Suppressor macrophage (primary cell): ENCODE measurements around the gene COPS4.
"Not testable (repeated sequence)": the region's sequence is repeated elsewhere in the genome, so short reads cannot be mapped to it uniquely, and the experiment has no call there.

Experiments used
- DNase-seq, 4 experiments: peaks; one replicate each; pipeline ENCODE4 v3.0.0-alpha.2; 2020 to 2022

The COPS4 gene

DNA sequence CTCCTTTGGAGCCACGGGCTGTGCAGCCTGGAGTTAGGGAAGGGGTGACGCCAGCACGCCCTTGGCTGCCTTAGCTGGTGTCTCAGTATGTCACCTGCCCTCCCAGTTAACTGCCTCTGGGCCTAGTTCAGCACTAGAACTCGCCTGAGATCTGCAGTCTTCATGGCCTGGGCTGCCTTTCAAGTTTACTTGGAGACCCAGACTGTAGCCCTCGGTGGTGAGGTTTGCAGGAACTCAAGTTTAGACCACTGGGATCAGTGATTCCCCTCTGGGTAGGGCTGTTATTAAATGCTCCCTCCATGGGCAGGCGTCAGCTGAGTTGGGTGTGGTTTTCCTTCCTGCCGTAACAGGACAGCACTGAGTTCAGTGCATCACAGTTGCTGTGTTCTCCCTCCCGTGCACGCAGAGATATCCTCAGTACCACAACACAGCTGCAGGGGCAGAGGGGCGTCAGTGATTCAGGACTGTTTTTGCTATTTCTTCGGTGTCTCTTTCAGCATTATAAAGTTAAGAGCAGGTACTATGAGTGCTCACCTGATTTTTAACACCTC is 49.0 kb downstream of the COPS4 start:
- DNase-seq, result peak; percentile 11 to 45 (median 30)

DNA sequence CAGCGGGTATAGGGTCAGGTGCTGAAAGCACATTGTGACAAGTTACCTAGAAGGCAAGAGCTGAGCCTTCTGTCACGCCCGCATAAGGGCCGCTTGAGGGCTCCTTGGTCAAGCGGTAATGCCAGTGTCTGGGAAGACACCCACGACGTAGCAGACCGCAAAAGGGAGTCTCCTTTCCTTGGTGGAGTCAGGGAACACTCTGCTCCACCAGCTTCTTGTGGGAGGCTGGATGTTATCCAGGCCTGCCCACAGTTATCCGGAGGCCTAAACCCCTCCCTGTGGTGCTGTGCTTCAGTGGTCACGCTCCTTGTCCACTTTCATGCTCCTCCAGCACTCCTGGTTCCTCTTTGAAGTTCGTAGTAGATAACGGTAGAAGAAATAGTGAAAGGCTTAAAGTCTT is 50.0 kb downstream of the COPS4 start:
- peak; percentile 10 to 39 (median 34) for DNase-seq

DNA sequence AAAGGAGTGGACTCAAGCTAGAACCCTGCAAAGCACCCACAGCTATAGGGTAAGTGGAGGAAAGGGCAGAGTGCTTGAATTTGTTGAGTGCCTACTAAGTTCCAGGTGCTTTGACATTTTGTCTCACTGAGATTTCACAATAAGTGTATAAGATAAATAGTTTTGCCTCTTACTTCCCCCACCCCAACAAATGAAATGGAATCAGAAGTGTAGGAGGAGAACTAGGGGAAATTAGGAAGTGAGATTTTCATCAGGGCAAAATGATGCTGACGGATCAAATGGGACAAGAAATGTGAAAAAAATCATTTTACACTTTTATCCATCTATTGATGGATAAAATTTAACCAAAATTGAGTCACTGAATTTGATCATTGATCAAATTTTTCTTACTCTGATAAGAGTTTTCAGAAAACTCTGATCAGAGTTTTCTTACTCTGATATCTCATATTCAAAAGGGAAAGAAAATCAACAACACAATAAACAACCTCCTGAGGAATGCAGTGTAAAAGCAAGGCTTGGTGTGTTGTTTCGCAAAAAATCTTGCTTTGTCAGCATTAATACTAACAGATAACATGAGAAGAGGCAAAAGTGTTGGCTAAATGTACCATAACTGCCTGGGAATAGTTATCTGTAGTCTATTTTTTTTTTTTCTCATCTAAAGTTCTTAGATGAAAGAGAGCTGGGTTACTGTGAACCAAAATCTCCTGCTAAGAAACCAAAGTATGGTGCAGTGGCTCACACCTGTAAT is 54.6 kb downstream of the COPS4 start:
- peak in 2 of 4 experiments; percentile 38 to 52 for DNase-seq

DNA sequence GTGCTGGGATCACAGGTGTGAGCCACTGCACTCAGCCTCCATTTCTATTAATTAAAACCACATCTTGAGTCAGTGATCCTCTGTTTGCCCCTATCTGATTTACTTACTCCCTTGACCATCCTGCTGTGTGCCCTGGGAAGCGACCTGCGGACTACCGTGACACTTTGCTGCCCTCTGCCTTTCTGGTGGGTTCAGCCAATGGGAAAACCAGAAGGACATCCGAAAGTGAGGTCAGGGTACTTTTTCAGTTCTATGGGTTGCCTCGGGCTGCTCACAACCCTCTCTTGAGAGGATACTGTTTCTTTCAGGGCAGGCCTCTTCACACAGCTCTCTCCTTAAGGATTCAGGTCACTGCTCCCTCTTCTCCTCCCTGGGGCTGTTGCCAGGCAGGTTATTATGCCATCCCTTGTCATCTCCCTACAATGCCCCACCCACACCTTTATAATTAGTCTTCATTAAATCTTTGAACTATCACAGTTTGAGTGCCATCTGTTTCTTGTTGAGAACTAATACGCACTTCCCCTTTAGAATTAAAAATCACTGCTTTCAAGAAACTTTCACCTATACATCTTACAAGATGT is 58.2 kb downstream of the COPS4 start:
- DNase-seq, result no peak

DNA sequence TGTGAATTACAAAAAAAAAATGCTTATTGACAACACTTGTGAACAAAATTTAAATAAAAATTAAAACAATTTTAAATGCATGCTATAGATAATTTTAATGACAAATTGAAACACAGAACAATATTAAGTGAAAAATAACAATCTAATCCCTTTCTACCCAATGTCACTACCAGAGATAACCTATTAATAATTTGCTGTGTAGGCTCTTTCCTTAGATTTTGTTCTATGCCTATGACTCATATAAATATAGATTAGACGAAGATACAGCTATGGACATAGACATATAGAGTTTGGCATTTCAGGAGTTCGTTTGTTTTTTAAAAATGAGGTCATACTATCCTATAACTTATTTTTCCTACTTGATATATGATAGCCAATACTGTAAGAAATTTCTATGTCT is 61.4 kb downstream of the COPS4 start:
- DNase-seq, result no peak

DNA sequence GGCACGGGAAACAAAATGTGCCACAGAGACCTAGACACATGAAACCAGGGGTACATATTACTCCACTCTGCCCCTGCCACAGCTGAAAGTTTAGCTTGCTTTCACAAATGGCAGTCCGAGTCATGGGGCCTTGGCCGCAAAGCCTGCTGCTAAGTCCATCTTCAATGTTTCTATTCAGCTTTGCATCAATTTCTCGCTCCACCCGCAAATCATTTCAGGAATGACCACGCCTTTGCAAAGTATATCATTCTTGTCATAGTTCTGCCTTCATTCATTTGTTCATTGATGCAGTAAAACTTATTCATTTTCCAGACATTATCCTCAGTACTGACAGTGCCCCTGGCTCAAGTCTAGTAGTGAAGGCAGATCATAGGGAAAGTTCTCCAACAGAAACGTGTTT is 70.0 kb downstream of the COPS4 start:
- no peak for DNase-seq

DNA sequence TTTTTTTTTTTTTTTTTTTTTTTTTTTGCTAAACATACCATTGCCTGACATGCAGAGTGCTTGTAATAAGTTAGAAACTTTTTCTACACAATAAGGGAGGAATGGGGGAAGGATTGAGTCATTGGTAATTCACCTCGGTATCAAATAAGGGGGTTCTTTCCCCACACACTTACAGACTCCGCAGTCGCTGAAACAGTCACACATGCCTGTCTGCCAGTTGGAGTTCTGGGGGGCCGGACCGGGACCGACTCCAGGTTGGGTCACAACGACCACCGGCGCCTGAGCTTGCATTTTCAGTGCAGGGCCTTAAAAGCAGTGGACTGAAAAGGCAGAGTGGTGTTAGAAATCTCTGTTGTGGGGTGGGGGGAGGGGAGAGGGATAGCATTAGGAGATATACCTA is 72.6 kb downstream of the COPS4 start:
- DNase-seq, result no peak

DNA sequence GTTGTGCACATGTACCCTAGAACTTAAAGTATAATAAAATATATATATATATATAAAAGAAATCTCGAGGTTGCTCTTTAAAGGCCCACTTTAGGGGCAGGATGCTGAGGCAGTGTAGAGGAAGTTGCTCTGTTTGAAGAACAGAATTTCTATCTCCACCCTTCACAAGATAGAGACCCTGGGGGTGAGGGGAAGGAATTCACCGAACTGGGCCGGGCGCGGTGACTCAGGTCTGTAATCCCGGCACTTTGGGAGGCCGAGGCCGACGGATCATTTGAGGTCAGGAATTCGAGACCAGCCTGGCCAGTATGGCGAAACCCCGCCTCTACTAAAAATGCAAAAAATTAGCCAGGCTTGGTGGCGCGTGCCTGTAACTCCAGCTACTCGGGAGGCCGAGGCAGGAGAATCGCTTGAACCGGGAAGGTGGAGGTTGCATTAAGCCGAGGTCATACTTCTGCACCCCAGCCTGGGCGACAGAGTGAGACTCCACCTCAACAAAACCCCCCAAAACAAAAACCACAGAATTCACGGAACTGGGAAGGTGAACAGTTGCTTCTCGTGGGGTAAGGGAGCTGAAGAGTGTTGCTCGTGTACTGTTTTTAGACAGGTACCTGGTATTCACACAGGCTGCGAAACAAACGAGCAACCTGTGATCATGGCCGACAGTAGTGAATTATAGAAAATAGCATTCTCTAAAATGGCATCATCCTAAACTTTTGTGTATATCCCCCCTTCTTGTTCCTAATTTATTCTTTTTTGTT is 73.3 kb downstream of the COPS4 start:
- DNase-seq, result no peak

DNA sequence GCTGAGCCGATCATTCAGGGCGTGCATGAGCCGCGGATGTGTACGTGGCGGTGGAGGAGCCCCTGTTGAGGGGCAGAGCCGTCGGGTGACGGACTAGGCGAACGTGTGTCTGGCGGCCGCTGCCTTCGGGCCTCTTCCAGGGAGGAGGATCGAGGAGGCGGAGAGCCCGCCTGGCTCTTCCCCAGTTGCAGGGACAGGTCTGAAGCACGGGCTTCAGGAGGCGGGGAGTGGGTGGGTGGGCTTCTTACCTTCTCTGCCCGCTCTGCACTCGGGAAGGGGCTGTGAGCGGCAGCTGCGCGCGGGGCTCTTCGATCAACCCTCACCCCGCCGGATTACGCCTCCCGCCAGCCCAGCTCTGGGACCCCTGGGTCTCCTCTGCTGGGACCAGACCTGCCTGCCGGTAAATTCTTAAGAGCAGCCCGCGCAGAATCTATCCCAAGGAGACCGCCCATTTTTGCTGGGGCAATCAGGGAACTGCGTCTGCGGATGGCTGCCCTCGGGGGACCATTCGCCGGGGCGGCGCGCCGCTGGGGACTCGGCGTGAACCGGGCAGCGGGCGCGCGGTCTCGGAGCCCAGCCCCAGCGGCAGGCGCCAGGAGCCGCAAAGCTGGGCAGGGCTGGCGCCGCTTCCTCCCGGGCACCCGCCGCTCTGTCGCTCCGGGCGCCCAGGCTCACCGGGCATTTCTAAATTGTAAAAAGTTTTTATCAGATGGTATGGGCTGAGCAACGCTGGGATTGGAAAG is 74.7 kb downstream of the COPS4 start:
- peak; percentile 55 to 83 (median 70) for DNase-seq

DNA sequence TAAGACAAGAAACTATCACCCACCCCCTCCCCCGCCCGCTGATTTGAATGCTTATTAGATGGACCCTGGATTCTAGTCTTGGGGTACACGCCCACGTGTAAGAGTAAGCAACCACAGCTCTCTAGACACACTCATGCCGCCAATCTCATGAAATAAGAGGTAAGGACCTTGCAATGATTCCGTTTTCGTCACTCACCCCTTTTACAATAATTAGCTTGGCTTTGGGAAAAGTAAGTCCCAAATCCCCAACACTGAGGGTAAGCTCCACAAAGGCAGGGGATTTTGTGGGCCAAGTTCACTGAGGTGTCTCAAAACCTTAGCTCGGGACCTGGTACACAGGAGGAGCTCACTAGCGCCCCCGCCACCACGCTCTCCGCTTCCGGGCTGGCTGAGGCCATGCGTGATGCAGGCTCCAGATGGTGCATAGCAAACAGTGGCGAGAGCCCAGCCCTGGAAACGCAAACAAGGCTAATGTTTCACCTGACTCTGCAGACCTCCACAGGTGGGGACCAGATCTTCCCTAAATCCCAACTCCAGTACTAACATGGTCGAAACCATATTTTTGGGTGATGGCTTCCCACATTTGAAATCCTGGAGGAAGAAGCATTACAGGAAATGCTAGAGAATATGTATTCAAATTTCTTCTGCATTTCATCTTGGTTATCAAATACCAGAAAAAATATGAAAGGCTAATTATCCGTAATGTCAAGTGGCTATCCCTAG is 75.4 kb downstream of the COPS4 start:
- peak; percentile 82 to 93 (median 87) for DNase-seq

DNA sequence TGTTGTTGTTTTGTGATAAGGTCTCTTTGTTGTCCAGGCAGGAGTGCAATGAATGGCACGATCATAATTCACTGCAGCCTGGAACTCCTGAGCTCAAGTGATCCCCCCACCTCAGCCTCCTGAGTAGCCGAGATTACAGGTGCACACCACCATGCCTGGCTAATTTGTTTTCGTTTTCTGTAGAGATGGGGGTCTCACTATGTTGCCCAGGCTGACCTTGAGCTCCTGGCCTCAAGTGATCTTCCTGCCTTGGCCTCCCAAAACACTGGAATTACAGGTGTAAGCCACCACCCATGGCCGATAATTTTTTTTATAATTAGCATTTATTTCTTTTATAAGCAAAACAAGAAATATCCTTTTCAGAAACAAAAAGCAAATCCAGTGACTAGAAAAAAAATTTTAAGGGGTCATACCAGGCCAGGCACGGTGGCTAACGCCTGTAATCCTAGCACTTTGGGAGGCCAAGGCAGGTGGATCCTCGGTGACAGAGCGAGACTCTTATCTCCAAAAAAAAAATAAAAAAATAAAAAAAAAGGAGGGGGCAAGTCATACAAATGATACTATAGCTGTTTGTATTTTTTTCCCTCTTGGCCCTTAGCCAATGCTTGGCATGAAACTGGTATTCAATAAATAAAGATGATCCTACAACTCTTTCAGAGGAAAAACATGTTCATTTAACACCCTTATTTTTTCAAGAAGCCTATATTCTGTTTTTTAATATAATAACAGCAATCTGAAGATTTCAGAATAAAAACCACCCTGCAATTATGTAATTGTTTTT is 76.2 kb downstream of the COPS4 start:
- no peak for DNase-seq

DNA sequence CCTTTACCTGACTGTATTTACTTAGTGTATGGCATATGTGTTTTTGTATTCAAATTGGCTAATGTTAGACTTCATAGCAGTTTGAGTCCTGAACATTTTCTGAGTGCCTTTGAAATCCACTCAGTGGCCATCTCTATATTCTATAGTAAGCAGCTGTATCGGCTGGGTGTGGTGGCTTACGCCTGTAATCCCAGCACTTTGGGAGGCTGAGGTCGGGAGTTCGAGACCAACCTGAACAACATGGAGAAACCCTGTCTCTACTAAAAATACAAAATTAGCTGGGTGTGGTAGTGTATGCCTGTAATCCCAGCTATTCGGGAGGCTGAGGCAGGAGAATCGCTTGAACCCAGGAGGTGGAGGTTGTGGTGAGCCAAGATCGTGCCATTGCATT is 76.8 kb downstream of the COPS4 start:
- not testable (repeated sequence) for DNase-seq

DNA sequence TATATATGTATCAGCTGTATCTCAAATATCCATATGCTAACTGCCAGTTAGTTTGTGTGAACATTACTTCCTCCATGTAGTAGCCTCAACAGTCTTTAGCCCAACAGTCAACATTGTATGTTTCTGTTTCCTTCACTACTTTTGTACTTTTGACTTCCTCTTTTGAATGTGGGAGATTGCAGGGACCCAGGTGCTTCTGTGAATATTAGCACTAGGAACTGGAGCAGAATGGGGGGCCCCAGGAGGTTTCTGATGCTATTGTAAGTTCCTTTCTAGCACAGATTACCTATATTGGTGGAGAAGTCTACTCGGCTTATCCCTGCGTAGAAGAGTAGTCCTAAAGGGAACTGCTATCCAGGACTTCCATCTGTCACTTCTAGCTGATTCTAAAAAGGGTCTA is 77.2 kb downstream of the COPS4 start:
- DNase-seq, result peak; percentile 19 to 71 (median 46)

DNA sequence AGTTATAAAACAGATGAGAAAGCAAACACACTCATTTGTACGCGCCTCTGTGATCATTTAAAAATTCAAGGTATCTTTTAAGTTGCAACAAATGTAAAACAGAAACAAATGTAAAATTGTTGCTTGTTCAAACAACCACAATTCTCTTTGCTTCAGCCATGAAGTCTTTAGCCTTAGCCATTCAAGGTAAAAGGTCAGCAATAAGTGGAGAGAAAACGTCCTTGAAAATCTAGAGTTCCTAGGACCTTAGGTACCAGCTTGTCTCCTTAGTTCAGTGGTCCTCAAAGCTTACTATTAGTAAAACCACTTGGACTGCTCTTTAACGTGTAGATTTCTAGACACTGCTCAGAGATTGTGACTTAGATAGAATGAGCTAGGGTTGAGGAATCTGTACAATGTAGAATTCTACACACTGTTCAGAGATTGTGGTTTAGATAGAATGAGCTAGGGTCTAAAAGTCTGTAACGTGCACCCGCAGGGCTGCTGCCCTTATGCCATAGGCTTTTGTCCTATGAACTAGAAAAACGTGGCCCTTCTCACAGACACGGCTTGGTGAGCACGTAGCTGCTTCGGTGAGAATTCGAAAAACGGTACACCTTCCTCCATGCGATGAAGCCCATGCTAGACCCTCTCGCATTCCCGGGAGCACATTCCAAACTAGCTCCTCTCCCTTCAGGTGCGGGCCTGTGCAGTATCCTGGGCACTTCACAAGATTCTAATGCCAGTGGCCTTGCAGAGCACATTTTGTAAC is 77.9 kb downstream of the COPS4 start:
- peak in 2 of 4 experiments; percentile 6 to 27 for DNase-seq

DNA sequence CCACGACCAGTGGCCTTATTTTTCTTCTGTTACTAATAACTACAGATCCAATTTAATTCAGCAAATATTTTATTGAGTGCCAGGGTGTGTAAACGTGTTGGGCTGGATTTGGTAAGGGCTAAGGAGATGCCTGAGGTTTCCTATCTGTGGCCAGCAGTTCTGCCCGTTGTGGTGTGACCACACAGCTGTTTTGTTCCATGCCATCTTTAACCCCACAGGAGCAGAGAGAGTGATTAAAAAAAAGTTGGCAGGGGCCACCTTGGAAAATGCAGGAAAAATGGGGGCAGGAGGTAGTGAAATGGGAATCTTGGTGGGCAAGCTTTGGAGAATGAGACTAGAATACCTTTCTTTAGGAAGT is 78.4 kb downstream of the COPS4 start:
- no peak for DNase-seq

DNA sequence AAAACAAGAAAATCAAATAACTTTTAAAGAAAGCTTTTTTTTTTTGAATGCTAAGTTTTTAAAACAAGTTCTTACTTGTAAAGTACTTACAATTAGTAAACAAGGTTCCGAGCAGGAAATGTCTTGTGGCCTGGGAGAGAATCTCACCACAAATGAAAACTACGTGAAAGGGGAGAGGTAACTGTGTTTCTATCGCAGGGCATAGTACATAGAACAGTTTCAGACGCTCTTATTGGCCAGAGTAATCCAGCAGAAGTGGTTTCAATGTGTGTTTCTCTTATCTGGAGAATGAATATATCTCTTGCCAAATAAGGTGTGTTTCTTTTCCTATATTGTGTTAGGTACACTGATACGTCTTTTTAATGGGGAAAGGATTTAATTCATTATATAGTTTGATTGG is 79.6 kb downstream of the COPS4 start, which contains the start of gene PLAC8:
Gene PLAC8, minus strand, starts transcription at position 154 of the 400 bp plus-strand sequence. CDS start 6,808 bp downstream, outside the sequence.
- peak in 2 of 4 experiments; percentile 30 to 41 for DNase-seq

DNA sequence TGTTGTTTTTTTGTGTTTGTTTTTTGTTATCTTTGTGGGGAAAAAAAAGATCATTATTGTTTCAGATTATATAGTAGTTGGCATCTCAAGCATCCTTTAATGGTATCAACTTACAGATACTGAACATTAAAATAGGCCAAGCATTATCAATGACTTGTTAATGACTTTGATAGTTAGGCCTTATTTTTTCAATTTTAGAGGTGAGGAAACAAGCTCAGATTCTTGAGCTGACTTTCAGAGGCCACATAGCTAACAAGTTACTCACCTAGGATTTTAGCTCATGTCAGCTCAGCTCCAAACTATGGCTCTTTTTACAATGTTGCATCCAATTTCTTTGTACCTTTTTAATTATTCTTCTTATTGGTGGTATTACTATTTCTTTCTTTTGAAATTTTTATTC is 80.0 kb downstream of the COPS4 start:
- DNase-seq, result no peak

DNA sequence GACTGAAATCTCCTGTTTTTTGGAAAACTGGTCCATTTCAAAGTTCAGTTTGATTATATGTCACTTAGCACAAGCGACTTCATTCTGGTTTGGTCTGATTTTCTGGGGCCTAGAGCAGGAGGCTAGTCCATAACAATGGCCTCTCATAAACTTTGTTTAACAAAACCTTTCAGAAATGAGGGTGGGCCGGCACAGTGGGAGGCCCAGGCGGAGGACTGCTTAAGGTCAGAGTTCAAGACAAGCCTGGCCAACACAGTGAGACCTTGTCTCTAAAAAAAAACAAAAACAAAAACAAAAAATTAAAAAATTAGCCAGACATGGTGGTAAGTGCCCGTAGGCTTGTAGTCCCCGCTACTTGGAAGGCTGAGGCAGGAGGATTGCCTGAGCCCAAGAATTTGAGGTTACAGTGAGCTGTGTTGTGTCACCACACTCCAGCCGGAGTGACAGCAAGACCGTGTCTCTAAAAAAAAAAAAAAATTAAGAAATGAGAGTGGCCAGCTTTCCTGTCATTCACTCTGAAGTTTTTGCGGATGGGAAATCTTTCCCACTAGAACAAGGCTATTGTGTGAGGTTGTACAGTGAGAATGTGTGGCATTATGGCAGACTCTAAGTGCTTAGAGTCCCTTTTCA is 80.8 kb downstream of the COPS4 start:
- DNase-seq, result peak in 2 of 4 experiments; percentile 25 to 31

DNA sequence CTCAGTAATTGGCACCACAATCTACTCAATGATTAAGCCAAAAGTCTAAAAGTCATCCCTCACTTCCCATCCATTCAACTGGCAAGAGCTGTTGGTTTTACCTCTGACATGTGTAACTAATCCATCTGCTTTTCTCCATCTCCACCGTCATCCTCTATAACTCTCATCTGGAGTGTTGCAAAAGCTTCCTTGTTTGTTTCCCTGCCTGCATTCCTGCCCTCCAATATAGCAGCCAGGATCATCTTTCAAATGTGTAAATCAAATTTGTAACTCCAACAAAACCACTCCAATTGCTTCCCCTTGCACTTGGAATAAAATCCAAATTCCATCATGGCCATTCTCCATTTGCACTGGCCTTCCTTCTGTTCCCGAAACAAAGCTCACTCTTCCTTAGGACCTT is 83.9 kb downstream of the COPS4 start:
- DNase-seq, result no peak

DNA sequence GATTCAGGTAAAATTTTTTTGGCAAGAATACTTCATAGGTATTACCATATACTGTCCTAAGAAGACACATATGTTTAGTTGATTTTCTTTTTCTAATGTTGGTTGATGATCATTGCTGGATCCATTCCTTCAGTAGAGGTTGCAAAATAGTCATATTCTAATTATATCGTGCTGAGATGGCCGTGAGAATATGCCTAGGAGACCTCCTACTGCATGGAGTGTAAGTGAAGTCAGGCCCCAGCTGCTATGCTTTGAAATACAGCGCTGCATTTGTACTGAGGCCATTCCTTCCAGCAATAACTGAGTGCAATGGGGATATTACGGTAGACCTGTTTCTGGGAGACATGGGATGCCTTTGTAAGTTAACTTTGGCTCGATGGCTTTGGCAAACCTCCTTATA is 86.3 kb downstream of the COPS4 start:
- no peak for DNase-seq
